ENCODE measurements around the gene APOF.
A peak's percentile ranks its signal among the peaks of the same experiment; 100 is the strongest.
"Not testable (repeated sequence)": the region's sequence is repeated elsewhere in the genome, so short reads cannot be mapped to it uniquely, and the experiment has no call there.

Gene APOF

DNA sequence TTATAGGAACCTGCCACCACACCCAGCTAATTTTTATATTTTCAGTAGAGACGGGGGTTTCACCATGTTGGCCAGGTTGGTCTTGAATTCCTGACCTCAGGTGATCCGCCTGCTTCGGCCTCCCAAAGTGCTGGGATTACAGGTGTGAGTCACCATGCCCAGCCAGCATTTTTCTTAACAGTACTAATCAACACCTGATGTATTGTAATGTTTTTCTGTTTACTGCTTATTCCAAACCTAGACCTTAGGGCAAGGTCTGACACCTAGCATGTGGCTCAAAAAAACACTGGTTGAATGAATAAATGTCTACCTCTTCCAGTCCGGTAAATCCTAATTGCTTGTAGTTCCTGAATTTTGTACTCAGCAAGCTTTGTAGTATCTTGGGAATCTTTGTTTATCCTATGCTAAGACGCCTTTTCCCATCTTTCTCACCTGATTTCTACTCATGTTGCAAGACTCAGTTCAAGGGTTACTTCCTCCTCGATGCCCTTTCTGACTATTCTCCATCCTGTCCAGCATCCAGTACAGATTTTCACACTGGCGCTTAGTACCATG lies 31.6 kb downstream of the APOF start:
- no peak for DNase-seq

DNA sequence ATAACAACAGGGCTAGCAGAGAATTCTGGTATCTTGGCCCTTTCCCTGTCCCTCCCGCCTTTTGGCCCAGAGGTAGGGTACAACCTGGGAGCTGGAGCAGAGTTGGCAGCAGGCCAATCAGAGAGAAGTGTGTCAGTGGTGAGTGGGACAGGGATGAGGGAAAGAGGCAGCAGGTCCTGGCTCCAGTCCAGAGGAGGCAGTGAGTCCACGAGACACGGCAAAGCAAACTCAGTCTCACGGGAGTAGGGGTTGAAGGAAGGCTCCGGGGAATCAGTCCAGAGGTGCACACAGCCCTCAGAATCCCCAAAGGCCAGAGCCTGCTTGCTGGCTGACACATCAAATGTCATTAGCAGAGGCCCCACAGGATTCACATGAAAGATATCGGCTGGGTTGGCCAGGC lies 36.1 kb downstream of the APOF start:
- no peak for DNase-seq

DNA sequence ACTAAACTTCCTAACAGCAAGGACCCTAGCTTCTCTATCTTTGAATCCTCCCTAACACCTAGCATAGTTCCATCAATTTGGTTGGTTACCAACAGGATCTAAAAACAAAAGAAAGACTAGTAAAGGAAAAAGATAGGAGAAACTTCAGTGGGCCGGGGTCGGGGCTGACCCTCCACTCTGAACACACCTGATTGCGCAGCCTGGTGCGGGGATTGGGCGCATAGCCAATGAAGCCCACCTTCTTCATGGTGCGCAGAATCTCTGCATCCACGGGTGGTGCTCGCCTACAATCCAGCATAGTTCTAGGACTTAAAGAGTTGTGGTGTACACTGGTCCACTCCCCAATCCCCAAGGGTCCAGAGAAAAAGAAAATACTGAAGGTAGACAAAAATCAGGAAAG lies 36.5 kb downstream of the APOF start:
- DNase-seq: no peak

DNA sequence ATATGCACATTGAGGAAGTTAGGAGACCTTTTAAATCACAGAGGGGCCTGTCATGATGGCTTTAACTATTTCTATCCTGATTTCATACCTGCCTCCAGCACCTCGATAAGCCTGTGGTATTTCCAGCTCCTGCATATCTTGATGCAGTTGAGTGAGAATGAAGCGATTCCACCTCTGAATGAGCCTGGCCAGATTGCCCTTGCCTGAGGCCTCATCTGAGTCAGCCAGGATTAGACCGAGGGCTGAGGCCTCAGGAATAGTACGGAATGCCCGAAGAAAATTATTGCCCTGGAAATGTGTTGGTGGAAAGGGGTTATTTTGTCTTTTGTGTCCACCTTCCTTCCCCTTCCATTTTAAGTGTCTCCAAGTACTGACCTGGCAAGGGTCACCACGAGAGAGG lies 38.5 kb downstream of the APOF start:
- no peak for DNase-seq

DNA sequence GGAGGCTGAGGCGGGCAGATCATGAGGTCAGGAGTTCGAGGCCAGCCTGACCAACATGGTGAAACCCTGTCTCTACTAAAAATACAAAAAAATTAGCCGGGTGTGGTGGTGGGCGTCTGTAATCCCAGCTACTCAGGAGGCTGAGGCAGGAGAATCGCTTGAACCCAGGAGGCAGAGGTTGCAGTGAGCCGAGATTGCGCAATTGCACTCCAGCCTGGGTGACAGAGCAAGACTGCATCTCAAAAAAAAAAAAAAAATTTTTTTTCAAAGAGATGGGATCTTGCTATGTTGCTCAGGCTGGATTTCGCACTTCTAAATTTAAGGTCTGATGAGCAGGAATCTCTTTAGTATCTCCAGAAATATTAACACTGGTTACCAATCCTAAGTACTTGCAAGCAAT lies 41.0 kb downstream of the APOF start:
- not testable (repeated sequence) for DNase-seq

DNA sequence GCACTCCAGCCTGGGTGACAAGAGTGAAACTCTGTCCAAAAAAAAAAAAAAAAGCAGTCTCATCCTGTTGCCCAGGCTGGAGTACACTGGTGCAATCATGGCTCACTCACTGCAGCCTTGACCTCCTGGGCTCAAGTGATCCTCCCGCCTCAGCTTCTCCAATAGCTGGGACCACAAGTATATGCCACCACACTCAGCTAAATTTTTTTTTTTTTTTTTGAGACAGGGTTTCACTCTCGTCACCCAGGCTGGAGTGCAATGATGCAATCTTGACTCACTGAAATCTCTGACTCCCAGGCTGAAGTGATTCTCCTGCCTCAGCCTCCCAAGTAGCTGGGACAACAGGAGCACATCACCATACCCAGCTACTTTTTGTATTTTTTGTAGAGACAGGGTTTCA lies 41.6 kb downstream of the APOF start:
- DNase-seq: no peak

DNA sequence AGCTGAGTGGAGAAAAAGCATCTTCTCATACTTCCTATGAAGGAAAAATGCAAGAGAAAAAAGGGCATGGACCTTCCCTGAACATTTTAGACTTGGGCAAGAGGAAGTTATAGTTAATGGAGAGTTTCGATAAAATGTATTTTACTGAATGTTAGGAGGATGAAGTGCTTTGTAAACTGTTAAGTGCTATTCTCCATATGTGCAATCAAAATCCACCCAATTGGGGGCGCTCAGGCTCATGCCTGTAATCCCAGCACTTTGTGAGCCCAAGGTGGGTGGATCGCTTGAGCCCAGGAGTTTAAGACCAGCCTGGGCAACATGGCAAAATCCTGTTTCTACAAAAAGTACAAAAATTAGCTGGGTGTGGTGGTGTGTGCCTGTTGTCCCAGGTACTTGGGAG lies 45.0 kb downstream of the APOF start:
- no peak for DNase-seq

DNA sequence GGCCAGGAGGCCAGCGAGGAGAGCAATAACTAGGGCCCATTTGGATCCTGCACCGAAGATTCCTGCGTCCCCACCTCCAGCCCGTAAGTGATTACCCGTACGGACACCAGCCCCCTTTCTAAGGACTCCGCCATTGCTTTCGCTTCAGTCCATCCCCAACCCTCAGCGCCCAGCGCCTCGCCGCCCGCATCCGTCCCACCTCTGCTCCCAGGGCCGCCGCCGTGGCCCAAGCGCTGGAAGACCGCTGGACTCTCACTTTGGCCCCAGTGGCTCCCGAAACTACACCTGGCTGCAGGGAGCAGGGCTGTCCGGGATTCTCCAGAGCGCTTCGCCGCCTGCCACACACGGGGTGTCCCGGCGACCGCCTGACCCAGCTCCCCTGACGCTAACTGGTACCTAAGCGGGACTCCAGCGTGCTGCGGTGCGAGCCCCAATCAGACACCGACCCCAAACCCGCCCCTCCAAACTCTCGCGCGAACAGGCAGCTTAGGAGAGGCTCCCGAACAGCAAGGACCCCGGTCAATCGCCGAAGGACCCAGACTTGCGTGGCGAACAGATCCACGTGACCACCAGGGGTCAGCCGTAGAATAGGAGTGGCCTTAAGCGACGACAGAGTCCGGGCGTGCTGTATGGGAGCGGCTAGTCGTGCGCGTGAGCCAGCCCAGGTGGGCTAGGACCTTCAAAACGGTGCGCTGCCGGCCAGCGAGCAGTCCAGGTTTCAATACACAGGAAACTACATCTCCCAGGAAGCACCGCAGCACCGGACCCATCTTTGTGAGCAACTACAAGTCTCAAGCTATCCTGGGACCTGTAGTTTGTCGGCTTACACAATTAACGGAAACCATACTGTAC lies 46.8 kb downstream of the APOF start, which contains the start of gene CNPY2:
CNPY2 (minus strand) TSS at position 367 of the 852 bp plus-strand sequence. CDS start 771 bp downstream, outside the sequence.
- peak; percentile 89 for DNase-seq

DNA sequence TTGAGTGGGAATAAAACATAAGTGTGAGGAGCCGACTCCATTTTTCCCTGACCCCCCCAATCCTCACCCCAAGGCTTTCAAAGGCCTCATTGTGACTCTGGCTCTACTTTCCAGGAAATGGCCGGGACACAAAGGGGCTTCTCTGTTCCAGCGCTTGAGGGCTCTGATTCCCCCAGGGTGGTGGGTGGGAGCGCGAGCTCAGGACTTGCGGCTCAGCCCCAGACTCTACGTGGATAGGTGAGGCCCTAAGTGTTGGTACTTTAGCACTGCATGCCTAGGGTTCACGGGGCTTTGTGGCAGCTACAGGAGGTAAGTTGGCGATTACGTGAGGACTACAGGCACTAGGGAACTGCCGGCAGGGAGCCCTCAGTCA lies 47.4 kb downstream of the APOF start:
- no peak for DNase-seq

DNA sequence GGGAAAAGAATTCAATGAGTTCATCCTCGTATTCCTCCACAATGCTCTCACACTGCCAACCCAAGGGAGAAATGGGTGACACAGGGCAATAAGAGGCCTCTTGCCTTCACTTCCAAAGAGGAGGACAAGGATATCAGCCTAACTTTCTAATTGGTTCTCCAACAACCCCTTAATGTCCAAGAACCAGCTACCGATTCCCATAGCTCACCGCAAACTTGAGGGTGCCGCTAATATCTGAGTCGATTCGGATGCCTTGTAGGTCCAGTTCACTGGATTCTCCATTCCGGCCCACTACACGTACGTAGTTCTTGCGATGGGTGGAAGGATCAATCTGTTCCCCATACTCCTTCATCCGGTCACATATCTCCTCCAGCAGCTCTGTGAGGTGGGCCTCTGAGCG lies 51.7 kb downstream of the APOF start:
- no peak for DNase-seq
